HEK293T (cell line): Measurements from ENCODE around the gene SORBS1.

Experiments used
- CTCF ChIA-PET: fragments of 350-600 bp; formaldehyde crosslinking; extraction: SDS; loops from one replicate; lab custom pipeline; 2021; ENCODE audit warnings: antibody characterized with exemption, inconsistent platforms; lab: Yijun Ruan, JAX
- POLR2A ChIA-PET: fragments of 350-600 bp; formaldehyde crosslinking; extraction: SDS; loops from one replicate; lab custom pipeline; 2020; ENCODE audit warnings: antibody characterized with exemption, inconsistent platforms; lab: Yijun Ruan, JAX
- DNase-seq: peaks from one replicate; pipeline ENCODE4 v3.0.0; 2012; ENCODE audit warnings: mixed read lengths; ENCODE audit errors: extremely low spot score
- ARNT ChIP-seq: fragments of 450-650 bp; IDR thresholded peaks from 2 replicates; pipeline ENCODE4 v1.6.1; 2017; ENCODE audit warnings: mild to moderate bottlenecking
- BHLHE40 ChIP-seq: fragments of 450-650 bp; IDR thresholded peaks from 2 replicates; pipeline ENCODE4 v1.6.1; 2016; ENCODE audit warnings: mild to moderate bottlenecking, moderate library complexity, borderline replicate concordance
- CTBP1 ChIP-seq: fragments of 450-650 bp; IDR thresholded peaks from 2 replicates; pipeline ENCODE4 v1.6.1; 2016; ENCODE audit warnings: borderline replicate concordance
- ELF4 ChIP-seq: fragments of 450-650 bp; IDR thresholded peaks from 2 replicates; pipeline ENCODE4 v1.6.1; 2017; ENCODE audit warnings: antibody characterized with exemption
- FOXA1 ChIP-seq: fragments of 450-650 bp; IDR thresholded peaks from 2 replicates; pipeline ENCODE4 v1.6.1; 2016; ENCODE audit warnings: mild to moderate bottlenecking
- FOXK2 ChIP-seq: fragments of 450-650 bp; IDR thresholded peaks from 2 replicates; pipeline ENCODE4 v1.6.1; 2016; ENCODE audit warnings: mild to moderate bottlenecking
- FOXM1 ChIP-seq: fragments of 450-650 bp; IDR thresholded peaks from 2 replicates; pipeline ENCODE4 v1.6.1; 2017; ENCODE audit warnings: mild to moderate bottlenecking, borderline replicate concordance
- HDGF ChIP-seq: fragments of 450-650 bp; IDR thresholded peaks from 2 replicates; pipeline ENCODE4 v1.6.1; 2017; ENCODE audit warnings: antibody characterized with exemption, borderline replicate concordance
- L3MBTL2 ChIP-seq: fragments of 450-650 bp; conservative IDR thresholded peaks from 2 replicates; pipeline ENCODE4 v1.6.1; 2016; ENCODE audit warnings: mild to moderate bottlenecking
- LEF1 ChIP-seq: fragments of 450-650 bp; IDR thresholded peaks from 2 replicates; pipeline ENCODE4 v1.6.1; 2017; ENCODE audit warnings: mild to moderate bottlenecking, borderline replicate concordance
- NFRKB ChIP-seq: fragments of 450-650 bp; IDR thresholded peaks from 2 replicates; pipeline ENCODE4 v1.6.1; 2016; ENCODE audit warnings: mild to moderate bottlenecking, moderate library complexity
- SP1 ChIP-seq: fragments of 450-650 bp; IDR thresholded peaks from 2 replicates; pipeline ENCODE4 v1.6.1; 2017
- SUZ12 ChIP-seq: fragments of 450-650 bp; IDR thresholded peaks from 2 replicates; pipeline ENCODE4 v1.6.1; 2016; ENCODE audit warnings: mild to moderate bottlenecking
- TARDBP ChIP-seq: fragments of 450-650 bp; IDR thresholded peaks from 2 replicates; pipeline ENCODE4 v1.6.1; 2016
- ZNF384 ChIP-seq: fragments of 450-650 bp; IDR thresholded peaks from 2 replicates; pipeline ENCODE4 v1.6.1; 2016
- TF ChIP-seq, protein P1 (sequence below): fragments of 450-650 bp; IDR thresholded peaks from 2 replicates; pipeline ENCODE4 v1.6.1; 2016

SORBS1 gene

DNA sequence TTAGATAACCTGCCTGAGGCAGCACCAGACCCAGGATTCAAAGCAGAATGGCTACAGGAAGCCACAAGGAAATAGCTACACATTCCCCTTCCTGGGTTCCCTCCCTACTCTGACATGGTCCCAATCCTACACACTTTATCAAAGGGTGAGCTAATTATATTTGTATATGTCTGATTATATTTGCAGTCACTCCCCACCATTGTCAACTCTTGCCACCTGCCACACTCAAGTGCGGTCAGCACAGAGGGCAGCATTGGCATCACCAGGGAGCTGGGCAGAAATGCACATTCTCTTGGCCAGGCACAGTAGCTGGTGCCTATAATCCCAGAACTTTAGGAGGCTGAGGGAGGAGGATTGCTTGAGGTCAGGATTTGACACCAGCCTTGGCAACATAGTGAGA lies 156.3 kb downstream of the SORBS1 start:
- no peak for DNase-seq
- CTCF ChIA-PET, result no interaction called here
- TF ChIP-seq L3MBTL2 (no peak), CTBP1 (no peak), SP1 (no peak), TARDBP (no peak), ELF4 (no peak), ARNT (no peak), HDGF (no peak), LEF1 (no peak), FOXM1 (no peak), NFRKB (no peak), FOXA1 (no peak), ZNF384 (no peak), FOXK2 (no peak)
- TF ChIP-seq, protein P1, sequence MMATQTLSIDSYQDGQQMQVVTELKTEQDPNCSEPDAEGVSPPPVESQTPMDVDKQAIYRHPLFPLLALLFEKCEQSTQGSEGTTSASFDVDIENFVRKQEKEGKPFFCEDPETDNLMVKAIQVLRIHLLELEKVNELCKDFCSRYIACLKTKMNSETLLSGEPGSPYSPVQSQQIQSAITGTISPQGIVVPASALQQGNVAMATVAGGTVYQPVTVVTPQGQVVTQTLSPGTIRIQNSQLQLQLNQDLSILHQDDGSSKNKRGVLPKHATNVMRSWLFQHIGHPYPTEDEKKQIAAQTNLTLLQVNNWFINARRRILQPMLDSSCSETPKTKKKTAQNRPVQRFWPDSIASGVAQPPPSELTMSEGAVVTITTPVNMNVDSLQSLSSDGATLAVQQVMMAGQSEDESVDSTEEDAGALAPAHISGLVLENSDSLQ, result no peak
- POLR2A ChIA-PET, result no interaction called here

DNA sequence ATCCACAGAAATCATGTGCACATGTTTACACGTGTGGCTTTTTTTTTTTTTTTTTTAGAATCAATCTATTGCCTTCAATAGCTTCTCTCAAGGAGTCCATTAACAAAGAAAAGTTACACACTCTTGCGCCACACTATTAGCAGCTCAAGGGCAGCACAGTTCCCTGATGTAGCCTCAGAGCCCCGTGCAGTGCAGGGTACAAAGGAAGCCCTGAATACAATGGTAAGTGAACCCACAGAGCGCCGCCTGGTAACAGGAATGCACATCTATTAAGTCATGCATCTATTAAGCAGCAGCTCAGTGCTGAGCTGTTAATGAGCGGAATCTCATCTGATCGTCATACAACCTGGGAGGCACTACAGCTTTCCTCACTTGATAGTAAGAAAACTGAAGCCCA lies 156.7 kb downstream of the SORBS1 start:
- no peak for TF ChIP-seq SP1
- no peak for TF ChIP-seq LEF1
- TF ChIP-seq ARNT, result no peak
- TF ChIP-seq ELF4, result no peak
- no peak for TF ChIP-seq NFRKB
- TF ChIP-seq L3MBTL2, result no peak
- TF ChIP-seq TARDBP, result no peak
- TF ChIP-seq SUZ12, result no peak
- no peak for TF ChIP-seq FOXA1
- TF ChIP-seq BHLHE40, result no peak
- TF ChIP-seq ZNF384, result no peak
- TF ChIP-seq, protein P1, result no peak
- TF ChIP-seq FOXM1, result no peak
- no peak for TF ChIP-seq FOXK2
- CTCF ChIA-PET, result no interaction called here
- no peak for DNase-seq
- POLR2A ChIA-PET, result no interaction called here

DNA sequence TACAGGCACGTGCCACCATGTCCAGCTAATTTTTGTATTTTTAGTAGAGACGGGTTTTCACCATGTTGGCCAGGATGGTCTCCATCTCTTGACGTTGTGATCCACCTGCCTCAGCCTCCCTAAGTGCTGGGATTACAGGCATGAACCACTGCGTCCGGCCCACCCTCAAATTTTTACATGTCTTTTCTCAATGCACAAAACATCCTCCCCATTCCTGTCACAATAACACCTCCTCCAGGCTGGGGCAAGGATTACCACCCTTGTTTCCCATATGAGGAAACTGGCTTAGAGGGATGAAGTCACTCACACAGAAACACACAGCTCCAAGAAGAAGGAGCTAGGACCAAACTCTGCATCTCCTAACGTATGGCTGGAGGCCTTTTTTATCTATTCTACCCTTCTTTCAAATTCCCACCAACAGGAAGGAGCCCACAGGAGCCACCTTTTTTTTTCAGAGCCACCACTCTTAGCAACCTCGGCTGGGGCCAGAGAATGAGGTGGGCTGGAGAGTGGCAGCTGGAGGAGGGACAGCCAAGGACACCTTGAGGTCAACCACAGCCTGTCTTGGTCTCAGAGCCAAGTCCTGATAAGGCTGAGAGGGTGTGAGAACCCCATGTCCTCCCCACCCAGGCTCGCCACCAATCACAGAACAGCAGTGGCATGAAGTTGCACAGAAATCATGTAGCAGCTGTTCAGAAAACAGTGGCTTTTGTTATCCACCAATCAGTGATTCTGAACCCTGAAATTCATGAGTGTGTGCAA lies 157.3 kb downstream of the SORBS1 start:
- ChIA-PET POLR2A (no interaction called here), CTCF (interaction anchor here (0.7 kb wide), 1 partner anchor 25 kb away, joined by 4 read pairs; no protein-coding TSS in a partner anchor)
- no peak for DNase-seq
- TF ChIP-seq CTBP1 (no peak), SP1 (no peak), HDGF (no peak), NFRKB (no peak), ARNT (no peak), L3MBTL2 (no peak), ELF4 (no peak), FOXM1 (no peak), SUZ12 (no peak), BHLHE40 (no peak), FOXK2 (no peak), FOXA1 (no peak), TARDBP (no peak), LEF1 (no peak), ZNF384 (no peak)
- TF ChIP-seq, protein P1, result no peak

DNA sequence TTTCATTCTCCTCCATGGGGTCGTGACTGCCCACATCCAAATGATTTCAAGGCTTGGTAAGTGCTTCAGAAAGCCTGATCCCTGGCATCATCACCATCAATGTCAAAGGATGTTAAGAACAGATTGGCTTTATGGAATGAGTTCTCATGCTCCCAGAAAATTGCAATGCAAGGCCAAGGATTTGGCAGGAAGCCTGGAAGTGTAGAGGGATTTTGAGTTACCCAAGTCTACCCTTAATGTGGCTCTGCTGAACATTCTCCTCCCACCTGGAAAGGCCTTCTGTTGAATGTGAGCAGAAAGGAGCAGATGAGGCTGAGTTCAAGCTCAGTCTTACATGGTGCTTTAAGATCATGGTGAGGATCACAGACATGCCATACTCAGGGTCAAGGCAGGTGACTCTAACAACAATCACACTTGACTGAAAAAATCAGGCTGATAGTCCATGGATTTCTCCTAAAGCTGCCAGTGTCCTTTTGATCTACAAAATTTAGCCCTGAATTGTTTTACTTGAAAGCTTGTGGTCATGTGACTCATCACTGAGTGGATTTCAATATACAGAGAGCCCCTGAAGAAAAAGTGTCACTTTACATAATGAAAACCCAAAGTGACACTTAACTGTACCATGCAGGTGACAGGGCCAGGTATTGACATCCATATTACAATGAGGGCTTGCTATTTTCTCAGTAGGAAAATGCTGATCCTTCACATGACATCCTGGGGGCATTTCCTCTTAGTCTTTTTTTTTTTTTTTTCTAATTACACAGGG lies 159.3 kb downstream of the SORBS1 start:
- DNase-seq, result no peak
- ChIA-PET POLR2A (no interaction called here), CTCF (no interaction called here)
- TF ChIP-seq TARDBP, result no peak
- TF ChIP-seq, protein P1, result no peak

DNA sequence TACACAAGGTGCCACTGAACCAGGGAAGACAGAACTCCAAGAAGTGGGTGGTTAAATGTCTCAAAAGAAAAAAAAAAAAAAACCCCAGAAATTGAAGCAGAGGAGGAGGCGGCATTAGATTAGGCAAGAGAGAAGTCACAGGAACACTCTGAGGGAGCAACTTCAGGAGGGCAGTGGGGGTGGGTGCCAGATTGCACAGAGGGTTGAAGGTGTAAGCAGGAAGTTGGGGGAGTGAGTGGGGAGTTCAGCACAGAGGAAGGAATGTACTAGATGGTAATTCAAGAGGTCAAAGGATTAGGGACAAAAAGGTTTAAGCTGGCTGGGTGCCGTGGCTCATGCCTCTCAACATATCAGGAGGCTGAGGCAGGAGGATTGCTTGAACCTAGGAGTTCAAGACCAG lies 160.4 kb downstream of the SORBS1 start:
- no peak for DNase-seq
- CTCF ChIA-PET, result no interaction called here
- TF ChIP-seq FOXM1 (no peak), CTBP1 (no peak), BHLHE40 (no peak), ZNF384 (no peak), NFRKB (no peak), SP1 (no peak), FOXA1 (no peak), FOXK2 (no peak), TARDBP (no peak)
- POLR2A ChIA-PET, result no interaction called here
